Measurements from ENCODE around the gene DAPK2. TPM values are rescaled to one million over a fixed set of nuclear protein-coding genes. Genes with fewer than 3 reads are reported as not detected.
A peak's percentile ranks its signal among the peaks of the same experiment; 100 is the strongest.

The DAPK2 gene
- total RNA-seq, 1 donor from 2014 or later, result 1.9 TPM

- intact Hi-C loops (cut with micrococcal nuclease), result no loop called here
- Mint-ChIP-seq H3K27ac (no peak overlapping the region), H3K4me1 (ENCODE audit: low read depth) (peaks cover 9% of the 10 kb centered on the region), H3K4me3 (ENCODE audit: low read depth) (no peak overlapping the region), H3K36me3 (ENCODE audit: low read depth) (no peaks in the 10 kb centered on the region), H3K27me3 (ENCODE audit: low read depth) (no peaks in the 10 kb centered on the region), H3K9me3 (no peaks in the 10 kb centered on the region)
- DNase-seq (ENCODE audit: low spot score), result no peak
These were observed 168.5 kb downstream of the DAPK2 start for GRCh38 chr15:63877713-63878271.

GRCh38 chr15:63876085-63876662 lies 170.1 kb downstream of the DAPK2 start:
- peaks cover 4% of the 10 kb centered on the region for H3K4me1 Mint-ChIP-seq (ENCODE audit: low read depth)
- no peak overlapping the region for H3K27ac Mint-ChIP-seq
- intact Hi-C loops (cut with micrococcal nuclease), result no loop called here
- H3K27me3 Mint-ChIP-seq (ENCODE audit: low read depth), result no peaks in the 10 kb centered on the region
- no peak for DNase-seq (ENCODE audit: low spot score)
- H3K4me3 Mint-ChIP-seq (ENCODE audit: low read depth), result no peak overlapping the region
- no peaks in the 10 kb centered on the region for H3K9me3 Mint-ChIP-seq
- no peaks in the 10 kb centered on the region for H3K36me3 Mint-ChIP-seq (ENCODE audit: low read depth)

DNA sequence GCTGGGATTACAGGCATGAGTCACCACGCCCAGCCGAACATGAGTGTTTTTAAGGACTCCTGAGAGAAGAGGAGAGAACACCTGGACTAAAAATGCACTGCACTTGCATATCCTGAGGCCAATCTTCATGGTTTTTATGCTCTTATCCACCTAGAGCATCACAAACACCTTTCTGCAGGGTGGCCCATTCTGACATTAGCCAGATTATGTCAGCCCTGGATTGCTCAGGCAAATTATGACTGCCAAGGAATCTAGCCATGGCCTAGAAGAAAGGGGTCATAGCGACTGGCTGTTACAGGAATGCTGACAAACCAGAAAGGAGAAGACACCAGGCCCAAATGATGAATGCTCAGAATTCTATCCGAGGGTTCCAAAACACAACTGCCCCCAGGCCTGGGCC lies 171.7 kb downstream of the DAPK2 start:
- Mint-ChIP-seq H3K36me3 (ENCODE audit: low read depth) (no peaks in the 10 kb centered on the region), H3K4me1 (ENCODE audit: low read depth) (peaks cover 11% of the 10 kb centered on the region), H3K27me3 (ENCODE audit: low read depth) (no peaks in the 10 kb centered on the region), H3K9me3 (no peaks in the 10 kb centered on the region), H3K27ac (no peak overlapping the region), H3K4me3 (ENCODE audit: low read depth) (no peak overlapping the region)
- intact Hi-C loops (cut with micrococcal nuclease), result no loop called here
- DNase-seq (ENCODE audit: low spot score), result no peak

DNA sequence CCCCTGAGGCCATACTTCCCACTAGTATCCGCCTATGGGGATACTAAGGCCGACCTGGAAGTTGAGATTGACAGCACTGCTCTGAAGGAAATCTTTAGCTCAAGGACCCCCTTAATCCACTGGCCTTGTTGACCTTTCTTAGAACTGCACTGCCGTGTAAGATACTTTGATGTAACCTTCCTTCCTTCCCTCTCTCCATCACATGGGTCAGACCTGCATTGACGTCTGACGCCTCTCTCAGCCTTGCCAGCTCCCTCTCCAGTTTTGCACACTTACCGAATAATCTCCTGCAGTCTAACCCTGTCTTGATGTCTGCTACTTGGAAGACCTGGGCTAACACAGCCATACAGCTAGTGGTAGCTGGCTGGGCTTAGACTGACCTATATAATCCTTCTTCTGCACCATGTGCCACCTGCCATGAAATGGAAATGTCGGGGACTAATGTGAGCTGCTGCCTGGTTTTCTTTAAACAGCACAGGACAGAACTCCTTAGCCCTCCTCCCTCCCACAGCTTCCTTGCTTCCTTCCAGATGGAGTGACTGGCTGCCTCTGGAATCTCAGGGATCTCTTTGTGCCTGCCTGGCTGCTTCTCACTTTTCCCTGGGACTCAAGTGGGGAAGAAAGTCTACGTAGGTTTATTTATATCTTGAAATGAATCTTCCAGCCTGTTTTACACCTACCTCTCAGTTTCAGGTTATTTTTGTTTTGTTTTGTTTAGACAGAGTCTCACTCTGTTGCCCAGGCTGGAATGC lies 173.3 kb downstream of the DAPK2 start:
- H3K4me3 Mint-ChIP-seq (ENCODE audit: low read depth), result no peak overlapping the region
- no peak overlapping the region for H3K27ac Mint-ChIP-seq
- DNase-seq (ENCODE audit: low spot score), result no peak
- peaks cover 15% of the 10 kb centered on the region for H3K4me1 Mint-ChIP-seq (ENCODE audit: low read depth)
- intact Hi-C loops (cut with micrococcal nuclease), result no loop called here
- H3K9me3 Mint-ChIP-seq, result no peaks in the 10 kb centered on the region
- no peaks in the 10 kb centered on the region for H3K36me3 Mint-ChIP-seq (ENCODE audit: low read depth)
- no peaks in the 10 kb centered on the region for H3K27me3 Mint-ChIP-seq (ENCODE audit: low read depth)

DNA sequence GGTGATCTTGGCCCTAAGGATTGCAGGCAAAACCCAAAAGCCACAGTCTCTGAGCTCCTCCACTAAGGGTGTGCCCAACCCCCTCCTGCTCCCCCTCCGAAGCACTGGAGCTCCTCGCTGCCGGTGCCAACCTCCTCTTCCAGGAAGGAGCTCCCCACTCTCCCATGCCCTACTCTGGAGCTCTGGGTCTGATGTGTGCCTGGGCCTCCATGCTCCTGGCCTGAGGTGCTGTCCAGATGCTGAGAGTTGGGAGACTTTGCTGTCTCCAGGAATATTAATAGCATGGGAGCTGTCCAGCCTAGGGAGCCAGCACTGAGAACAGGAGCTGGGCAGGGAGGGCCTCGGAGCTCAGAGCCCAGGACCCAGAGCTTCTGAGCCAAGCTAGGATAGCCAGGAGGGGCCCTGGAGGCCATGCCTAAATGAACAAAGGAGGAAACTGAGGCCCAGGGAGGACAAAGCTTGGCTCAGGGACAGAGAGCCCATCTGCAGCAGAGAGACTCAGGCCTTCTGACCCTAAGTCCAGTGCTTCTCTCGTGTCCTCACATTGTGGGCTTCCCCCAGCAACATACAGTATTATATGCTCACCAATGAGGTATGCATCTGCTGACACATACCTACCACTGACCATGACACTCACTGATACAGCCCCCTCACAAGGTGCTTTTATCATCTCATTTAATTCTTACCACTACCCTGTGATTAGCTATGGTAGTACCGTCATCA lies 175.6 kb downstream of the DAPK2 start:
- peak overlapping the region; percentile 78 for H3K27ac Mint-ChIP-seq

DNA sequence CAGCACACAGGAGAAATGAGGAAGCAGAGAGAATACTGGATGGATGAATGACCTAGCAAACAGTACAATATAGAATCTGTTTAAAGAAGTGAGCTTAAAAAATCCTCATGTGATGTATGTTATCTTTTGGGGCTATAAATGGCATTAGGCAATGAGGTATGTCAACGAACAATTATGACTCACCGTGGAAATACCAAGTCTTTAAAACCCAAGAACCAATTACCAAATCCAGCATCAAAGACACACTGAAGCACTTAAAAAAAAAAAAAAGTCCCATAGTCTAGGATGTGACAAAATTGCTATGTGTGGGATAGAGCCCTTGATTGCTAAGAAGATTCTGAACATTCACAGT lies 176.3 kb downstream of the DAPK2 start:
- intact Hi-C loops (cut with micrococcal nuclease), result loop anchor here (1.0 kb wide), 1 partner anchor 22 kb away; no protein-coding TSS in a partner anchor
- H3K36me3 Mint-ChIP-seq (ENCODE audit: low read depth), result no peaks in the 10 kb centered on the region
- H3K9me3 Mint-ChIP-seq, result no peaks in the 10 kb centered on the region
- no peak for DNase-seq (ENCODE audit: low spot score)
- peaks cover 15% of the 10 kb centered on the region for H3K4me1 Mint-ChIP-seq (ENCODE audit: low read depth)
- H3K27me3 Mint-ChIP-seq (ENCODE audit: low read depth), result no peaks in the 10 kb centered on the region
- H3K4me3 Mint-ChIP-seq (ENCODE audit: low read depth), result no peak overlapping the region
- peak overlapping the region; percentile 78 for H3K27ac Mint-ChIP-seq

More for the DNA sequence above, 175.6 kb downstream of the DAPK2 start:
- no peaks in the 10 kb centered on the region for H3K27me3 Mint-ChIP-seq (ENCODE audit: low read depth)
- no peak for DNase-seq (ENCODE audit: low spot score)
- intact Hi-C loops (cut with micrococcal nuclease), result loop anchor here (1.0 kb wide), 1 partner anchor 22 kb away; no protein-coding TSS in a partner anchor
- no peaks in the 10 kb centered on the region for H3K9me3 Mint-ChIP-seq
- peaks cover 15% of the 10 kb centered on the region for H3K4me1 Mint-ChIP-seq (ENCODE audit: low read depth)
- H3K4me3 Mint-ChIP-seq (ENCODE audit: low read depth), result no peak overlapping the region
- H3K36me3 Mint-ChIP-seq (ENCODE audit: low read depth), result no peaks in the 10 kb centered on the region

DNA sequence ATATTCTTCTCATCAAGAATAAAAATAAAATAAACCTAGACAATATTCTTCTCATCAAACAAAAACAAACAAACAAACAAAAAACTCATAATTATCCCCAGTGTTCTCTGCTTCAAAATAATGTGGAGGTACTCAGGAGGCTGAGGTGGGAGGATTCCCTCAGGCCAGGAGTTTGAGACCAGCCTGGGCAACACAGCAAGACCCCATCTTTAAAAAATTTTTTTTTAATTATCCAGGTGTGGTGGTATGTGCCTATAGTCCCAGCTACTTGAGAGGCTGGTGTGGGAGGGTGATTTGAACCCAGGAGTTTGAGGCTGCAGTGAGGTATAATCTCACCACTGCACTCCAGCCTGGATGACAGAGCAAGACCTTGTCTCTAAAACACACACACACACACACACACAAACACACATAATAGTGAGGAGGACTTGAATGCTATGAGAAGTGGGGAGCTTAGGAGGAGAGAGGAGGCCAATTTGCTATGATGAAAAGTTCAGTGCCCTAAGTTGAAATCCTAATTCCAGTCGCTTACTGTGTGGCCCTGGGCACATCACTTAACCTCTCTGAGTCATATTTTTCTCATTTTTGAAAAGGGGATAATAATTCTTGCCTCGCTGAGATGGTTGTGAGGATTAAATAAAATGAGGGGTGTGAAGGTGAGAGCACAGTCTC lies 176.8 kb downstream of the DAPK2 start:
- intact Hi-C loops (cut with micrococcal nuclease), result loop anchor here (1.0 kb wide), 1 partner anchor 23 kb away; no protein-coding TSS in a partner anchor
- peak overlapping the region; percentile 78 for H3K27ac Mint-ChIP-seq

GRCh38 chr15:63864186-63864585 lies 182.1 kb downstream of the DAPK2 start:
- H3K27me3 Mint-ChIP-seq (ENCODE audit: low read depth), result no peaks in the 10 kb centered on the region
- H3K36me3 Mint-ChIP-seq (ENCODE audit: low read depth), result no peaks in the 10 kb centered on the region
- no peak for DNase-seq (ENCODE audit: low spot score)
- intact Hi-C loops (cut with micrococcal nuclease), result no loop called here
- H3K4me3 Mint-ChIP-seq (ENCODE audit: low read depth), result no peak overlapping the region
- H3K4me1 Mint-ChIP-seq (ENCODE audit: low read depth), result peaks cover 17% of the 10 kb centered on the region
- no peaks in the 10 kb centered on the region for H3K9me3 Mint-ChIP-seq
- no peak overlapping the region for H3K27ac Mint-ChIP-seq

More for the DNA sequence above, 176.8 kb downstream of the DAPK2 start:
- Mint-ChIP-seq H3K4me3 (ENCODE audit: low read depth) (no peak overlapping the region), H3K4me1 (ENCODE audit: low read depth) (peaks cover 15% of the 10 kb centered on the region), H3K27me3 (ENCODE audit: low read depth) (no peaks in the 10 kb centered on the region), H3K36me3 (ENCODE audit: low read depth) (no peaks in the 10 kb centered on the region), H3K9me3 (no peaks in the 10 kb centered on the region)
- no peak for DNase-seq (ENCODE audit: low spot score)

DNA sequence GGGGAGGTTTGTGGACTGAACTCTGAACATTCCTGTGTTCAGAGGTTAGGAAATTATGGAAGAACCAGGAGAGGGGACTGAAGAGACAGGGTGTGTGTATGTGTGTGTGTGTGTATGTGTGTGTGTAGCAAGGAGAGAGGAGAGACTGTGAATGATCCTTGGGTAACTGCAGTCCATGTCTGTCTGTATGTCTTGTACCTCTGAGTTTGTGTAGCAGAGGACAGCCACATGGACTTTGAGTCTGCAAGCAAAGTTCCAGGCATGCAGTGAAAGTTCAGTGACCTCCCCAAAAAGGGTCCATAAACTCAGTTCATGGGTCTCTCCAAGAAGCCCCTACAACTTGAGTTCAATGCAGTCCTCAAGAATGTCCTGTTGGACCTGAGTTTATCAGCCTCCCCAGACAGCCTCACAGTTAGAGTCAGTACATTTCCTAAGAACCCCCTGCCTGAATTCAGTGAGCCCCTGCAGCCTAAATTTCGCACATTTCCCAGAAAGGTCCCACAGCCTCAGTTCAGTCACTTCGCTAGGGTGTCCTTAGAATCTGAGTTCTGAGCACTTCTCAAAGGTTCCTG lies 184.3 kb downstream of the DAPK2 start:
- no peak for DNase-seq (ENCODE audit: low spot score)
- H3K4me3 Mint-ChIP-seq (ENCODE audit: low read depth), result no peak overlapping the region
- no peaks in the 10 kb centered on the region for H3K9me3 Mint-ChIP-seq
- H3K4me1 Mint-ChIP-seq (ENCODE audit: low read depth), result peaks cover 20% of the 10 kb centered on the region
- H3K27ac Mint-ChIP-seq, result no peak overlapping the region
- intact Hi-C loops (cut with micrococcal nuclease), result no loop called here
- no peaks in the 10 kb centered on the region for H3K36me3 Mint-ChIP-seq (ENCODE audit: low read depth)
- no peaks in the 10 kb centered on the region for H3K27me3 Mint-ChIP-seq (ENCODE audit: low read depth)

GRCh38 chr15:63860555-63860954 lies 185.7 kb downstream of the DAPK2 start:
- Mint-ChIP-seq H3K27ac (peak overlapping the region; percentile 21), H3K9me3 (no peaks in the 10 kb centered on the region), H3K27me3 (ENCODE audit: low read depth) (no peaks in the 10 kb centered on the region), H3K4me3 (ENCODE audit: low read depth) (peak overlapping the region; percentile 6), H3K4me1 (ENCODE audit: low read depth) (peaks cover 27% of the 10 kb centered on the region), H3K36me3 (ENCODE audit: low read depth) (no peaks in the 10 kb centered on the region)
- DNase-seq (ENCODE audit: low spot score), result no peak
- intact Hi-C loops (cut with micrococcal nuclease), result no loop called here

GRCh38 chr15:63860155-63860554 lies 186.1 kb downstream of the DAPK2 start:
- Mint-ChIP-seq H3K4me3 (ENCODE audit: low read depth) (no peak overlapping the region), H3K27me3 (ENCODE audit: low read depth) (no peaks in the 10 kb centered on the region), H3K36me3 (ENCODE audit: low read depth) (no peaks in the 10 kb centered on the region), H3K27ac (peak overlapping the region; percentile 50), H3K4me1 (ENCODE audit: low read depth) (peaks cover 31% of the 10 kb centered on the region), H3K9me3 (no peaks in the 10 kb centered on the region)
- peak; percentile 42 for DNase-seq (ENCODE audit: low spot score)
- intact Hi-C loops (cut with micrococcal nuclease), result no loop called here

DNA sequence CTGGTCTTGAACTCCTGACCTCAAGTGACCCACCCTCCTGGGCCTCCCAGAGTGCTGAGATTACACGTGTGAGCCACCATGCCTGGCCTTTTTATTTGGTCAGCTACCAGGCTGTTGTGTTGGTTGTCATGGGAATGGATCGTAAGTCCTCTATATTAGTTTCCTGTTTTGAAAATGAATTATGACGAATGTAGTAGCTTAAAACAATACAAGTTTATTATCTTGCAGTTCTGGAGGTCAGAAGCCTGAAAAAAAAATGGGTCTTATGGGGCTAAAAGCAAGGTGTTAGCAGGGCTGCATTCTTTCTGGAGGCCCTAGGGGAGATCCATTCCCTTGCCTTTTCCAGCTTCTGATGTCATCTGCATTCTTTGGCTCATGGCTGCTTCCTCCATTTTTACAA lies 187.4 kb downstream of the DAPK2 start:
- Mint-ChIP-seq H3K4me3 (ENCODE audit: low read depth) (no peak overlapping the region), H3K4me1 (ENCODE audit: low read depth) (peaks cover 31% of the 10 kb centered on the region), H3K36me3 (ENCODE audit: low read depth) (no peaks in the 10 kb centered on the region), H3K27me3 (ENCODE audit: low read depth) (no peaks in the 10 kb centered on the region), H3K27ac (no peak overlapping the region), H3K9me3 (no peaks in the 10 kb centered on the region)
- intact Hi-C loops (cut with micrococcal nuclease), result no loop called here
- DNase-seq (ENCODE audit: low spot score), result no peak

Data from activated T-helper 2 cell treated with anti-CD3 and anti-CD28 coated beads, Interferon-gamma antibody, Interleukin-2, Interleukin-4, amounts not matched to agents 10 μg/mL and 5 μg/mL and 100 μg/mL, durations not matched to agents 14 hours and 24 hours and 36 hours (primary cell).